IMR-90 (cell line): ENCODE results near the gene DRC3. TPM values are rescaled to one million over a fixed set of nuclear protein-coding genes. Genes with fewer than 3 reads are reported as not detected.

ENCODE experiments used
- ATAC-seq: fragments of 200-7000 bp; cut with Tn5 transposase; 2 replicates; pipeline ENCODE4 v1.9.1; 2020; ENCODE audit warnings: low read depth, mild to moderate bottlenecking, moderate library complexity
- BruUV-seq: library from RNA; stranded (reverse); fragments of 400-500 nt; replicated peaks from 2 replicates; lab custom pipeline; 2021; lab: Mats Ljungman, UMichigan
- CTCF ChIA-PET: fragments of 300-600 bp; formaldehyde crosslinking; extraction: SDS; loops from one replicate; lab custom pipeline; 2021; ENCODE audit warnings: antibody characterized with exemption; lab: Yijun Ruan, JAX
- POLR2A ChIA-PET: fragments of 300-600 bp; sonication (Branson Sonifier 250); formaldehyde crosslinking; loops from one replicate; lab custom pipeline; 2022; ENCODE audit warnings: antibody characterized with exemption; ENCODE audit not compliant: unreplicated experiment; lab: Charles Lee
- DNase-seq: peaks from one replicate; pipeline ENCODE4 v3.0.0; 2013
- H2AFZ ChIP-seq: replicated peaks from 2 replicates; pipeline ENCODE3; 2013; ENCODE audit warnings: low read length, mild to moderate bottlenecking; ENCODE audit not compliant: poor library complexity
- H2AK5ac ChIP-seq: 2 replicates; pipeline ENCODE4 v1.6.1; 2013; ENCODE audit warnings: low read depth, low read length, inconsistent platforms
- H2AK9ac ChIP-seq: replicated peaks from 2 replicates; pipeline ENCODE3; 2013; ENCODE audit warnings: mild to moderate bottlenecking, low read depth, low read length, moderate library complexity; ENCODE audit not compliant: poor library complexity
- H2BK120ac ChIP-seq: 2 replicates; pipeline ENCODE4 v1.6.1; 2013; ENCODE audit warnings: low read depth, low read length, inconsistent platforms
- H2BK15ac ChIP-seq: 3 replicates; pipeline ENCODE4 v1.6.1; 2013; ENCODE audit warnings: low read depth, low read length, inconsistent platforms
- H2BK20ac ChIP-seq: 2 replicates; pipeline ENCODE4 v1.6.1; 2013; ENCODE audit warnings: low read depth, mild to moderate bottlenecking, inconsistent platforms, low read length, moderate library complexity
- H2BK5ac ChIP-seq: 2 replicates; pipeline ENCODE4 v1.6.1; 2013; ENCODE audit warnings: mild to moderate bottlenecking, low read depth, low read length, inconsistent platforms; ENCODE audit not compliant: poor library complexity, severe bottlenecking
- H3K14ac ChIP-seq: replicated peaks from 2 replicates; pipeline ENCODE4 v1.6.1; 2013; ENCODE audit warnings: low read depth, low read length, inconsistent platforms
- H3K18ac ChIP-seq: 2 replicates; pipeline ENCODE4 v1.6.1; 2013; ENCODE audit warnings: low read depth, low read length, control low read depth
- H3K23ac ChIP-seq: 2 replicates; pipeline ENCODE4 v1.6.1; 2013; ENCODE audit warnings: low read depth, low read length, inconsistent platforms
- H3K27ac ChIP-seq: 2 replicates; pipeline ENCODE4 v1.5.1; 2013; ENCODE audit warnings: mild to moderate bottlenecking, control low read depth, low read length; ENCODE audit not compliant: insufficient read depth
- H3K27me3 ChIP-seq: 2 replicates; pipeline ENCODE4 v1.6.1; 2013; ENCODE audit warnings: low read length; ENCODE audit not compliant: control insufficient read depth, insufficient read depth
- H3K36me3 ChIP-seq: 2 replicates; pipeline ENCODE4 v1.6.1; 2013; ENCODE audit warnings: low read length, mixed read lengths; ENCODE audit not compliant: control insufficient read depth, insufficient read depth
- H3K4ac ChIP-seq: 2 replicates; pipeline ENCODE4 v1.6.1; 2013; ENCODE audit warnings: low read depth, low read length, inconsistent platforms
- H3K4me1 ChIP-seq: 2 replicates; pipeline ENCODE4 v1.6.1; 2013; ENCODE audit warnings: low read length, mixed read lengths; ENCODE audit not compliant: control insufficient read depth, insufficient read depth
- H3K4me2 ChIP-seq: 2 replicates; pipeline ENCODE4 v1.6.1; 2013; ENCODE audit warnings: low read depth, mild to moderate bottlenecking, control low read depth, low read length, moderate library complexity
- H3K4me3 ChIP-seq: 2 replicates; pipeline ENCODE4 v1.5.1; 2013; ENCODE audit warnings: low read depth, mild to moderate bottlenecking, control low read depth, low read length, moderate library complexity; ENCODE audit not compliant: insufficient read depth
- H3K56ac ChIP-seq: 2 replicates; pipeline ENCODE4 v1.6.1; 2013; ENCODE audit warnings: low read length, inconsistent platforms; ENCODE audit not compliant: insufficient read depth; ENCODE audit errors: extremely low read depth
- H3K79me1 ChIP-seq, 2 experiments: 2 replicates each; pipeline ENCODE4 v1.6.1; 2013; ENCODE audit warnings: low read length in 2 of 2, inconsistent platforms in 1 of 2, low read depth in 1 of 2
- H3K9ac ChIP-seq: 2 replicates; pipeline ENCODE4 v1.6.1; 2013; ENCODE audit warnings: low read depth, low read length, control low read depth
- H3K9me1 ChIP-seq: 2 replicates; pipeline ENCODE4 v1.6.1; 2013; ENCODE audit warnings: low read length, inconsistent platforms; ENCODE audit not compliant: insufficient read depth
- H3K9me3 ChIP-seq: 2 replicates; pipeline ENCODE4 v1.6.1; 2013; ENCODE audit warnings: low read length; ENCODE audit not compliant: control insufficient read depth, insufficient read depth
- H4K20me1 ChIP-seq: 2 replicates; pipeline ENCODE4 v1.6.1; 2013; ENCODE audit warnings: low read length, inconsistent platforms; ENCODE audit not compliant: insufficient read depth
- H4K5ac ChIP-seq: 2 replicates; pipeline ENCODE4 v1.6.1; 2013; ENCODE audit warnings: mild to moderate bottlenecking, low read depth, low read length, control low read depth
- H4K8ac ChIP-seq, 2 experiments: 2 replicates each; pipeline ENCODE4 v1.6.1; 2013; ENCODE audit warnings: low read depth in 2 of 2, low read length in 2 of 2, control low read depth in 1 of 2, inconsistent platforms in 1 of 2
- H4K91ac ChIP-seq: 2 replicates; pipeline ENCODE4 v1.6.1; 2013; ENCODE audit warnings: low read depth, low read length, inconsistent platforms; ENCODE audit not compliant: insufficient read depth
- CHD1 ChIP-seq: IDR thresholded peaks from 2 replicates; pipeline ENCODE4 v1.6.1; 2012; ENCODE audit warnings: low read depth, low read length, improper control_type of control experiment
- FOS ChIP-seq: fragments of 150-350 bp; IDR thresholded peaks from 2 replicates; pipeline ENCODE4 v1.6.1; 2016; ENCODE audit warnings: low read depth, low read length
- MAZ ChIP-seq: IDR thresholded peaks from 2 replicates; pipeline ENCODE4 v1.6.1; 2012; ENCODE audit warnings: low read depth, mild to moderate bottlenecking, low read length, improper control_type of control experiment, moderate library complexity, borderline replicate concordance
- MXI1 ChIP-seq: IDR thresholded peaks from 2 replicates; pipeline ENCODE4 v1.6.1; 2012; ENCODE audit warnings: low read depth, mild to moderate bottlenecking, low read length, moderate library complexity, borderline replicate concordance
- NFE2L2 ChIP-seq: fragments of 150-350 bp; IDR thresholded peaks from 2 replicates; pipeline ENCODE4 v1.6.1; 2016; ENCODE audit warnings: low read depth, mild to moderate bottlenecking, low read length
- POLR2A ChIP-seq: IDR thresholded peaks from 2 replicates; pipeline ENCODE4 v1.6.1; 2012; ENCODE audit warnings: mild to moderate bottlenecking, low read depth, low read length
- RAD21 ChIP-seq: IDR thresholded peaks from 2 replicates; pipeline ENCODE4 v1.6.1; 2012; ENCODE audit warnings: low read length, improper control_type of control experiment
- RFX5 ChIP-seq: IDR thresholded peaks from 2 replicates; pipeline ENCODE4 v1.8.0; 2012; ENCODE audit warnings: low read depth, mild to moderate bottlenecking, low read length, moderate library complexity
- WGBS, 2 experiments: methylation state at CpG; one replicate each; pipeline versions ENCODE4 v1.1.5 to v1.1.7; 2013; ENCODE audit warnings: missing lambda C conversion rate in 2 of 2; ENCODE audit not compliant: insufficient read length in 1 of 2; ENCODE audit errors: extremely low coverage in 2 of 2; 5-methylcytosine and 5-hydroxymethylcytosine counted together
- dilution Hi-C: fragments of 300-500 bp; cut with HindIII; formaldehyde crosslinking; loops from one replicate; pipeline ENCODE4 v1.14.3; 2018; ENCODE audit warnings: low sequenced_read_pairs; ENCODE audit not compliant: unreplicated experiment
- in situ Hi-C: fragments of 300-500 bp; cut with MboI; formaldehyde crosslinking; loops from 3 replicates; pipeline ENCODE4 v1.14.3; 2019; ENCODE audit warnings: low sequenced_read_pairs, inconsistent platforms, mixed read lengths
- intact Hi-C: fragments of 100-400 bp; cut with micrococcal nuclease; formaldehyde crosslinking; loops from 2 replicates; pipeline ENCODE4 v1.10.0; 2022
- polyA plus RNA-seq, 3 experiments: library from polyadenylated mRNA; depleted of rRNA; stranded (reverse); fragments of >200 nt; gene quantifications; 2 replicates each; pipeline ENCODE4 v1.2.3, GENCODE V29; 2012; ENCODE audit warnings: low replicate concordance in 1 of 3
- total RNA-seq: library from RNA; depleted of rRNA; stranded (reverse); fragments of >200 nt; gene quantifications from 2 replicates; pipeline ENCODE4 v1.2.3, GENCODE V29; 2012
- TF ChIP-seq, protein P1 (sequence below): conservative IDR thresholded peaks from 2 replicates; pipeline ENCODE4 v1.5.1; 2012; ENCODE audit warnings: mild to moderate bottlenecking, low read depth, low read length, improper control_type of control experiment
- TF ChIP-seq, protein P2 (sequence below): fragments of 150-350 bp; IDR thresholded peaks from 2 replicates; pipeline ENCODE4 v1.6.1; 2017; ENCODE audit warnings: mild to moderate bottlenecking, antibody characterized with exemption, low read length, low read depth

DRC3 gene
- total and polyA plus RNA-seq, 2 of the 4 experiments (the other 2 are of a cell fraction): 0.55 to 0.72 TPM

DNA sequence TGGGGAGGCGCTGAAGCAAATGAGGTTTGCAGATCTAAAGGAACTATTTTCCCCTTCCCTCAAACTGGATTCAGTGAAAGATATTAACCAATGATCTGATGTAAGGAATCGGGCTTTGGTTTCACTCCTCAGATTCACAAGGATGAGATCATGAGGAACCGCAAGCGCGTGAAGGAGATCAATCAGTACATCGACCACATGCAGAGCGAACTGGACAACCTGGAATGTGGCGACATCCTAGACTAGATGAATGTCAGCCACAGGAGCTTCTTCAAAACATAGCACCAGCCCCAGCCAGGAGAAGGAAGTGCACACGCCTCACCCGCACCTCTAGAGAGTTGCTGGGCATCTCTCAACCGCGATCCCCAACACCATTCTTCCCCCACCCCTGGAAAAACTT is 43.8 kb downstream of the DRC3 start:
- H3K9me1 ChIP-seq: no peaks in the 10 kb centered on the region; the same call in 1 of the 2 replicates
- ATAC-seq: no peak
- no peak overlapping the region for H4K5ac ChIP-seq
- no peak overlapping the region for H2BK5ac ChIP-seq
- H2AK5ac ChIP-seq: no peak overlapping the region
- TF ChIP-seq, protein P1, sequence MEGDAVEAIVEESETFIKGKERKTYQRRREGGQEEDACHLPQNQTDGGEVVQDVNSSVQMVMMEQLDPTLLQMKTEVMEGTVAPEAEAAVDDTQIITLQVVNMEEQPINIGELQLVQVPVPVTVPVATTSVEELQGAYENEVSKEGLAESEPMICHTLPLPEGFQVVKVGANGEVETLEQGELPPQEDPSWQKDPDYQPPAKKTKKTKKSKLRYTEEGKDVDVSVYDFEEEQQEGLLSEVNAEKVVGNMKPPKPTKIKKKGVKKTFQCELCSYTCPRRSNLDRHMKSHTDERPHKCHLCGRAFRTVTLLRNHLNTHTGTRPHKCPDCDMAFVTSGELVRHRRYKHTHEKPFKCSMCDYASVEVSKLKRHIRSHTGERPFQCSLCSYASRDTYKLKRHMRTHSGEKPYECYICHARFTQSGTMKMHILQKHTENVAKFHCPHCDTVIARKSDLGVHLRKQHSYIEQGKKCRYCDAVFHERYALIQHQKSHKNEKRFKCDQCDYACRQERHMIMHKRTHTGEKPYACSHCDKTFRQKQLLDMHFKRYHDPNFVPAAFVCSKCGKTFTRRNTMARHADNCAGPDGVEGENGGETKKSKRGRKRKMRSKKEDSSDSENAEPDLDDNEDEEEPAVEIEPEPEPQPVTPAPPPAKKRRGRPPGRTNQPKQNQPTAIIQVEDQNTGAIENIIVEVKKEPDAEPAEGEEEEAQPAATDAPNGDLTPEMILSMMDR: no peak
- no peak for TF ChIP-seq RAD21
- no peak for TF ChIP-seq CHD1
- TF ChIP-seq MAZ: no peak
- TF ChIP-seq NFE2L2: no peak
- TF ChIP-seq POLR2A: no peak
- TF ChIP-seq, protein P2, sequence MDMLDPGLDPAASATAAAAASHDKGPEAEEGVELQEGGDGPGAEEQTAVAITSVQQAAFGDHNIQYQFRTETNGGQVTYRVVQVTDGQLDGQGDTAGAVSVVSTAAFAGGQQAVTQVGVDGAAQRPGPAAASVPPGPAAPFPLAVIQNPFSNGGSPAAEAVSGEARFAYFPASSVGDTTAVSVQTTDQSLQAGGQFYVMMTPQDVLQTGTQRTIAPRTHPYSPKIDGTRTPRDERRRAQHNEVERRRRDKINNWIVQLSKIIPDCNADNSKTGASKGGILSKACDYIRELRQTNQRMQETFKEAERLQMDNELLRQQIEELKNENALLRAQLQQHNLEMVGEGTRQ: no peak
- no peak for TF ChIP-seq FOS
- no peak for TF ChIP-seq MXI1
- TF ChIP-seq RFX5: no peak
- in situ Hi-C loops (no loop called here), intact Hi-C loops (no loop called here), dilution Hi-C loops (no loop called here)
- H3K9me3 ChIP-seq: no peaks in the 10 kb centered on the region
- H3K4me1 ChIP-seq: no peaks in the 10 kb centered on the region
- H3K56ac ChIP-seq: no peak overlapping the region
- no peak overlapping the region for H3K14ac ChIP-seq
- no peak overlapping the region for H3K9ac ChIP-seq
- no peak overlapping the region for H3K23ac ChIP-seq
- peaks cover 11% of the 10 kb centered on the region for H3K36me3 ChIP-seq
- DNase-seq: no peak
- no peak overlapping the region for H2BK20ac ChIP-seq
- H3K18ac ChIP-seq: no peak overlapping the region
- no peaks in the 10 kb centered on the region for H3K27me3 ChIP-seq
- H2BK15ac ChIP-seq: no peak overlapping the region
- no peak overlapping the region for H2AFZ ChIP-seq
- H3K4ac ChIP-seq: no peak overlapping the region
- no peaks in the 10 kb centered on the region for H4K20me1 ChIP-seq
- POLR2A ChIA-PET: no interaction called here
- no TSS peak for BruUV-seq
- no peak overlapping the region for H2AK9ac ChIP-seq
- no peak overlapping the region for H3K27ac ChIP-seq
- H3K79me1 ChIP-seq: peaks cover 0 to 6% of the 10 kb centered on the region in 2 experiments; a peak in 1 of 4 replicates
- no peak overlapping the region for H3K4me3 ChIP-seq
- H2BK120ac ChIP-seq: no peak overlapping the region
- CTCF ChIA-PET: no interaction called here
- H3K4me2 ChIP-seq: no peak overlapping the region
- H4K91ac ChIP-seq: no peak overlapping the region
- H4K8ac ChIP-seq: no peak overlapping the region
- 96% methylated on average over 5 of the region's 12 CpGs; no CpG with 5 or more reads in 1 of the 2 experiments for WGBS, 2 experiments
